ENCODE results near the gene TLE3. TPM values are rescaled to one million over a fixed set of nuclear protein-coding genes. Genes with fewer than 3 reads are reported as not detected.

The TLE3 gene
- total RNA-seq, 4 donors from 2014 or later = 91.2 to 154 (median 137) TPM

GRCh38 chr15:70054366-70054765, 43.4 kb downstream of the TLE3 start:
- H3K4me1 ChIP-seq = no peaks in the 10 kb centered on the region
- H3K27me3 ChIP-seq = no peaks in the 10 kb centered on the region
- no peaks in the 10 kb centered on the region for H3K9me3 ChIP-seq
- no peak overlapping the region for H3K4me3 ChIP-seq
- WGBS = 89% methylated on average over 7 of the region's 19 CpGs
- TF ChIP-seq POLR2A (IDR thresholded peaks at IDR 0.05) (no peak), CTCF (IDR thresholded peaks at IDR 0.05) (no peak), EP300 (IDR thresholded peaks at IDR 0.05) (no peak), POLR2AphosphoS5 (IDR thresholded peaks at IDR 0.05) (no peak)
- H3K27ac ChIP-seq = no peak overlapping the region
- peaks cover 100% of the 10 kb centered on the region for H3K36me3 ChIP-seq
- DNase-seq (ENCODE audit: low spot score in 2 of 2) = peak; percentile 28 to 50

- DNase-seq (ENCODE audit: low spot score in 2 of 2) = peak; percentile 48 to 73
- no peak for TF ChIP-seq POLR2AphosphoS5 (IDR thresholded peaks at IDR 0.05)
- no peak overlapping the region for H3K27ac ChIP-seq
- peaks cover 99% of the 10 kb centered on the region for H3K36me3 ChIP-seq
- 82% methylated on average over 11 of the region's 11 CpGs for WGBS
- H3K4me3 ChIP-seq = no peak overlapping the region
- no peaks in the 10 kb centered on the region for H3K27me3 ChIP-seq
- no peaks in the 10 kb centered on the region for H3K9me3 ChIP-seq
- H3K4me1 ChIP-seq = no peaks in the 10 kb centered on the region
Measured at GRCh38 chr15:70053716-70054229, 43.9 kb downstream of the TLE3 start.

GRCh38 chr15:70053001-70053715, 44.6 kb downstream of the TLE3 start:
- 92% methylated on average over 15 of the region's 15 CpGs for WGBS
- Histone ChIP-seq H3K9me3 (no peaks in the 10 kb centered on the region), H3K27ac (no peak overlapping the region), H3K4me3 (no peak overlapping the region), H3K36me3 (peaks cover 95% of the 10 kb centered on the region), H3K4me1 (no peaks in the 10 kb centered on the region), H3K27me3 (no peaks in the 10 kb centered on the region)
- DNase-seq (ENCODE audit: low spot score in 2 of 2) = peak; percentile 44 to 57
- TF ChIP-seq POLR2AphosphoS5 (IDR thresholded peaks at IDR 0.05) (no peak), CTCF (IDR thresholded peaks at IDR 0.05) (no peak), POLR2A (IDR thresholded peaks at IDR 0.05) (no peak), EP300 (IDR thresholded peaks at IDR 0.05) (no peak)

- peak; percentile 47 to 72 for DNase-seq (ENCODE audit: low spot score in 2 of 2)
- H3K4me1 ChIP-seq = no peaks in the 10 kb centered on the region
- peaks cover 93% of the 10 kb centered on the region for H3K36me3 ChIP-seq
- TF ChIP-seq EP300 (IDR thresholded peaks at IDR 0.05) (no peak), POLR2A (IDR thresholded peaks at IDR 0.05) (no peak), CTCF (IDR thresholded peaks at IDR 0.05) (no peak), POLR2AphosphoS5 (IDR thresholded peaks at IDR 0.05) (no peak)
- no peaks in the 10 kb centered on the region for H3K9me3 ChIP-seq
- WGBS = 91% methylated on average over 4 of the region's 9 CpGs
- no peak overlapping the region for H3K4me3 ChIP-seq
- H3K27me3 ChIP-seq = no peaks in the 10 kb centered on the region
- H3K27ac ChIP-seq = no peak overlapping the region
Measured at GRCh38 chr15:70051948-70052633, 45.6 kb downstream of the TLE3 start.

GRCh38 chr15:70050970-70051369, 46.7 kb downstream of the TLE3 start:
- Histone ChIP-seq H3K4me1 (no peaks in the 10 kb centered on the region), H3K27me3 (no peaks in the 10 kb centered on the region), H3K4me3 (no peak overlapping the region), H3K27ac (no peak overlapping the region), H3K9me3 (no peaks in the 10 kb centered on the region), H3K36me3 (peaks cover 82% of the 10 kb centered on the region)
- peak; percentile 48 to 57 for DNase-seq (ENCODE audit: low spot score in 2 of 2)
- no peak for TF ChIP-seq POLR2AphosphoS5 (IDR thresholded peaks at IDR 0.05)
- TF ChIP-seq CTCF (IDR thresholded peaks at IDR 0.05) = no peak
- no peak for TF ChIP-seq POLR2A (IDR thresholded peaks at IDR 0.05)
- no peak for TF ChIP-seq EP300 (IDR thresholded peaks at IDR 0.05)
- whole genome bisulfite sequencing = 93% methylated on average over 7 of the region's 7 CpGs
